HUES64 (cell line): Measurements from ENCODE around the gene DUSP23.

Experiments
- H3K27ac ChIP-seq: 2 replicates; pipeline ENCODE4 v1.7.0; 2013; ENCODE audit warnings: low read depth, low read length, inconsistent platforms
- H3K27me3 ChIP-seq: 2 replicates; pipeline ENCODE4 v1.6.1; 2013; ENCODE audit warnings: mild to moderate bottlenecking, low read length; ENCODE audit not compliant: insufficient read depth
- H3K36me3 ChIP-seq: 2 replicates; pipeline ENCODE4 v1.6.1; 2013; ENCODE audit warnings: mild to moderate bottlenecking, low read length; ENCODE audit not compliant: insufficient read depth
- H3K4me1 ChIP-seq: 2 replicates; pipeline ENCODE4 v1.6.1; 2013; ENCODE audit warnings: mild to moderate bottlenecking, low read length, moderate library complexity; ENCODE audit not compliant: insufficient read depth
- H3K4me3 ChIP-seq: 2 replicates; pipeline ENCODE4 v1.5.1; 2013; ENCODE audit warnings: mild to moderate bottlenecking, low read length, moderate library complexity
- H3K9ac ChIP-seq: 2 replicates; pipeline ENCODE4 v1.6.1; 2013; ENCODE audit warnings: mild to moderate bottlenecking, low read depth, low read length
- H3K9me3 ChIP-seq: 2 replicates; pipeline ENCODE4 v1.6.1; 2013; ENCODE audit warnings: low read depth, low read length; ENCODE audit not compliant: insufficient read depth
- WGBS: fragments of 150-250, 120-280 bp; methylation state at CpG from one replicate; pipeline ENCODE4 v1.1.7; 2013; ENCODE audit warnings: missing lambda C conversion rate; 5-methylcytosine and 5-hydroxymethylcytosine counted together

The DUSP23 gene

GRCh38 chr1:159804924-159805323 lies 24.2 kb downstream of the DUSP23 start:
- 92% methylated on average over 2 of the region's 2 CpGs for WGBS

GRCh38 chr1:159815926-159816325 lies 35.2 kb downstream of the DUSP23 start:
- Histone ChIP-seq H3K4me1 (no peaks in the 10 kb centered on the region), H3K27me3 (no peaks in the 10 kb centered on the region), H3K9me3 (no peaks in the 10 kb centered on the region), H3K27ac (no peak overlapping the region), H3K9ac (no peak overlapping the region), H3K4me3 (no peak overlapping the region), H3K36me3 (no peaks in the 10 kb centered on the region)
- 87% methylated on average over 5 of the region's 8 CpGs for WGBS

More at GRCh38 chr1:159804924-159805323, 24.2 kb downstream of the DUSP23 start:
- no peaks in the 10 kb centered on the region for H3K4me1 ChIP-seq
- H3K9ac ChIP-seq, result no peak overlapping the region
- H3K27me3 ChIP-seq, result no peaks in the 10 kb centered on the region
- H3K27ac ChIP-seq, result no peak overlapping the region
- no peak overlapping the region for H3K4me3 ChIP-seq
- H3K36me3 ChIP-seq, result no peaks in the 10 kb centered on the region
- no peaks in the 10 kb centered on the region for H3K9me3 ChIP-seq

GRCh38 chr1:159817276-159818041 lies 36.7 kb downstream of the DUSP23 start:
- H3K9ac ChIP-seq, result no peak overlapping the region
- H3K4me1 ChIP-seq, result no peaks in the 10 kb centered on the region
- no peaks in the 10 kb centered on the region for H3K27me3 ChIP-seq
- H3K9me3 ChIP-seq, result no peaks in the 10 kb centered on the region
- no peak overlapping the region for H3K27ac ChIP-seq
- no peaks in the 10 kb centered on the region for H3K36me3 ChIP-seq
- WGBS, result 95% methylated on average over 10 of the region's 11 CpGs
- no peak overlapping the region for H3K4me3 ChIP-seq

GRCh38 chr1:159821171-159821867 lies 40.6 kb downstream of the DUSP23 start:
- Histone ChIP-seq H3K4me1 (peaks cover 7% of the 10 kb centered on the region; the same call in 1 of the 2 replicates), H3K36me3 (no peaks in the 10 kb centered on the region)
- 92% methylated on average over 9 of the region's 9 CpGs for WGBS

GRCh38 chr1:159823406-159823805 lies 42.6 kb downstream of the DUSP23 start:
- no peaks in the 10 kb centered on the region for H3K27me3 ChIP-seq
- H3K27ac ChIP-seq, result no peak overlapping the region
- H3K4me3 ChIP-seq, result no peak overlapping the region
- H3K4me1 ChIP-seq, result peaks cover 7% of the 10 kb centered on the region; the same call in 1 of the 2 replicates
- H3K9ac ChIP-seq, result no peak overlapping the region
- no peaks in the 10 kb centered on the region for H3K9me3 ChIP-seq
- WGBS, result 40% methylated on average over 7 of the region's 7 CpGs
- H3K36me3 ChIP-seq, result no peaks in the 10 kb centered on the region

More at GRCh38 chr1:159821171-159821867, 40.6 kb downstream of the DUSP23 start:
- Histone ChIP-seq H3K9me3 (no peaks in the 10 kb centered on the region), H3K4me3 (no peak overlapping the region), H3K27ac (no peak overlapping the region), H3K27me3 (no peaks in the 10 kb centered on the region), H3K9ac (no peak overlapping the region)

- Histone ChIP-seq H3K9ac (no peak overlapping the region), H3K9me3 (no peaks in the 10 kb centered on the region), H3K27ac (no peak overlapping the region), H3K4me1 (peaks cover 7% of the 10 kb centered on the region; the same call in 1 of the 2 replicates), H3K4me3 (no peak overlapping the region), H3K27me3 (peaks cover 7% of the 10 kb centered on the region; the same call in 1 of the 2 replicates), H3K36me3 (no peaks in the 10 kb centered on the region)
- 87% methylated on average over 3 of the region's 3 CpGs for WGBS
Observed at GRCh38 chr1:159825564-159825963, 44.8 kb downstream of the DUSP23 start.

- Histone ChIP-seq H3K4me1 (peaks cover 9% of the 10 kb centered on the region; the same call in 1 of the 2 replicates), H3K9me3 (no peaks in the 10 kb centered on the region), H3K36me3 (no peaks in the 10 kb centered on the region), H3K4me3 (no peak within 1 kb of the TSS), H3K27me3 (peaks cover 12% of the 10 kb centered on the region; the same call in 1 of the 2 replicates), H3K27ac (no peak within 1 kb of the TSS), H3K9ac (no peak within 1 kb of the TSS)
- WGBS, result 88% methylated on average over 11 of the region's 11 CpGs
Observed at GRCh38 chr1:159826441-159827101, 45.8 kb downstream of the DUSP23 start, which contains the start of gene SLAMF8. Gene SLAMF8 (plus strand): TSS chr1:159826873. CDS start chr1:159826899, 26 bp downstream.

GRCh38 chr1:159827102-159827490 lies 46.3 kb downstream of the DUSP23 start:
- WGBS, result 89% methylated on average over 6 of the region's 6 CpGs
- Histone ChIP-seq H3K36me3 (no peaks in the 10 kb centered on the region), H3K4me3 (no peak overlapping the region), H3K27ac (no peak overlapping the region), H3K9me3 (no peaks in the 10 kb centered on the region), H3K9ac (no peak overlapping the region), H3K27me3 (peaks cover 12% of the 10 kb centered on the region; the same call in 1 of the 2 replicates), H3K4me1 (peaks cover 14% of the 10 kb centered on the region; the same call in 1 of the 2 replicates)

GRCh38 chr1:159827549-159827948 lies 46.8 kb downstream of the DUSP23 start:
- H3K27me3 ChIP-seq, result peaks cover 12% of the 10 kb centered on the region; the same call in 1 of the 2 replicates
- no peak overlapping the region for H3K4me3 ChIP-seq
- H3K36me3 ChIP-seq, result no peaks in the 10 kb centered on the region
- peaks cover 18% of the 10 kb centered on the region; the same call in 1 of the 2 replicates for H3K4me1 ChIP-seq
- 90% methylated on average over 3 of the region's 3 CpGs for WGBS
- no peak overlapping the region for H3K9ac ChIP-seq
- H3K27ac ChIP-seq, result no peak overlapping the region
- no peaks in the 10 kb centered on the region for H3K9me3 ChIP-seq

GRCh38 chr1:159828176-159828575 lies 47.4 kb downstream of the DUSP23 start:
- H3K4me1 ChIP-seq, result peaks cover 18% of the 10 kb centered on the region; the same call in 1 of the 2 replicates
- H3K27ac ChIP-seq, result no peak overlapping the region
- H3K27me3 ChIP-seq, result peaks cover 18% of the 10 kb centered on the region; the same call in 1 of the 2 replicates
- H3K9ac ChIP-seq, result no peak overlapping the region
- no peak overlapping the region for H3K4me3 ChIP-seq
- WGBS, result 80% methylated on average over 3 of the region's 3 CpGs
- no peaks in the 10 kb centered on the region for H3K9me3 ChIP-seq
- H3K36me3 ChIP-seq, result no peaks in the 10 kb centered on the region
